ENCODE results near the gene CD63.
A peak's percentile ranks its signal among the peaks of the same experiment; 100 is the strongest.

CD63 gene

DNA sequence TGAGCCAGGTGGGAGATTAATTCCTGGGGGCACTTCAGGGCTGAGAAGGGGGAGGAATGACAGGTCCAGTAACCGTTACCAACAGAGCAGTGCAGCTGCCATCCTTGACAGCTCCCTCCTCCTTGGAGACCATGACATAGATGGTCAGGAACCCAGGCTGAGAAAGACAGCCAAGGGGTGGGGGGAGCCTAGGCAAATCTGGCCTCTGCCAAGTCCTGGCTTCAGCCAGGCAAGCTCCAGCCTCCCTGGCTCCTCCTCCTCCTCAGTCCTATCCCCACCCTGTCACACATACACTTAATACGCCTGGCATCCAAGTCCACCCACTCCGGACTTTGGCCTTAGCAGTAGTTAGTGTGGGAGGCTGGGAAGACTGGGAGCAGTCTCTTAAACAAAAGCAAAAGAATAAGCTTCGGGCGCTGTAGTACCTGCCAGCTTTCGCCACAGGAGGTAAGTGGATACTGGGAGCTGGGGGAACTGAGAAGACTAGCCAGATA is 8.7 kb downstream of the CD63 start, which contains the start of gene RDH5:
TSS of gene RDH5 (plus strand) at position 323 of the 494 bp plus-strand sequence. CDS start 792 bp downstream, outside the sequence.
- no peak for DNase-seq

GRCh38 chr12:55719371-55719770 is 9.4 kb downstream of the CD63 start:
- no peak for DNase-seq

GRCh38 chr12:55718624-55719275 is 10.1 kb downstream of the CD63 start:
- DNase-seq = no peak

GRCh38 chr12:55718015-55718414 is 10.8 kb downstream of the CD63 start:
- DNase-seq = no peak

DNA sequence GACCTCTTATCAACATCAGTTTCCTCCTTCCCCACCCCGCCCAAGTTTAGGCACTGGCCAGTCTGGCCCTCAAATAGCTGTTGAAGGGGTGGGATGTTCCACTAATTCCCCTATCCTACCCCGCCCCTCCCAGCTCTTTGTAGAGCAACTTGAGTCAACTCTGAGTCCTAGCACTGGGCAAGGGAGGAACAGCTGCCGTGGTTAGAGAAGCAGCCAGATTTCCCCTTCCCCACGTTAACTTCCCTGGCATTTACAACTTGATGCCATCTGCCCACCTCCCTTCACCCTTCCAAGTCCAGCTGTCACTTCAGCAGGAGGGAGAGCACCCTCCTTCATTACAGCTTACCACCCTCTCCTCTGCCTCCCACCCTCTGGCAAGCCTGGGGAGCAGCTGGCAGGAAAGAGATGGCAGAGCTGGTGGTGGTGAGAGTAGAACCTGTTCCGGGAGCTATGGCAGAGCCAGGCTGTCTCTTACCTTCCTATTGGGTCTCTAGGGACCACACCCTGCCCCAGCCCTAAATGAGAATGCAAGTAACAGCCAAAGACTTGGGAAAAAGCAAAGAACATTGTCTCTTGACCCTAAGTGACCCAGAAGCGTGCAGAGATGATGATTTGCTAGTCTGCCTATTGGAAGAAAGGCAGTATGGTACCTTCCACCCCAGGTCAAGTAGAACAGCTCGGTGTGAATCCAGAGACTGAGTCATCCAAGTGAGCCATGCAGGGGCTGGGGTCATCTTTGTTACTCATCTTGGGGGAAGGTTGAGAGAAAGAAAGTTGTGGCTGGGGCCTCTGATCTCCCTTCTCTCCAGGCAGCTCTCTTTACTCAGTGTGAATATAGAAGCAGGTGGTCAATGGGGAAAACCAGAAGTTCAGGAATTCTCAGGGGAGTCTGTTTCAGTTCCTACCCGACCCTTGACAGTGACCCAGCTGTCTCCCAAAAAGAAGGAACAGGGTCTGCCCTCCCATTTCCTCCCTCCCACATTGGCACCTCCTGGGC is 11.5 kb downstream of the CD63 start:
- peak; percentile 30 for DNase-seq

DNA sequence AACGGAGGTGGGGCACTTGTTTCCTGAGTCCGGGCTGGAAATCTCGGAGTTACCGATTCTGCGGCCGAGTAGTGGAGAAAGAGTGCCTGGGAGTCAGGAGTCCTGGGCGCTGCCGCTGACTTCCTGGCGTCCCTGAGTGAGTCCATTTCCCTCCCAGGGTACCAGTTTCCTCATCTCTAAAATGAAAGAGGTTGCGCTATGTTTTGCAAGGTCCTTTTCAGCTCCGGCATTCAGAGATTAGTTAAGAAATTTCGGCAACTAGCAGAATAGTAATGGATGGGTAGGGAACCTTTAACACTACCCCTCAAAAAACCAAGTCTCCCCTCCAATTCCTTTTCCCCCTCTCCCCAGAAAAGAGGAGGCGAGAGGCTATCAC is 12.2 kb downstream of the CD63 start:
- peak; percentile 68 for DNase-seq

GRCh38 chr12:55715833-55716581 is 12.8 kb downstream of the CD63 start, which contains the start of gene BLOC1S1:
Gene BLOC1S1 (plus strand): TSS chr12:55716046. CDS start chr12:55716052, 6 bp downstream.
- peak; percentile 81 for DNase-seq

DNA sequence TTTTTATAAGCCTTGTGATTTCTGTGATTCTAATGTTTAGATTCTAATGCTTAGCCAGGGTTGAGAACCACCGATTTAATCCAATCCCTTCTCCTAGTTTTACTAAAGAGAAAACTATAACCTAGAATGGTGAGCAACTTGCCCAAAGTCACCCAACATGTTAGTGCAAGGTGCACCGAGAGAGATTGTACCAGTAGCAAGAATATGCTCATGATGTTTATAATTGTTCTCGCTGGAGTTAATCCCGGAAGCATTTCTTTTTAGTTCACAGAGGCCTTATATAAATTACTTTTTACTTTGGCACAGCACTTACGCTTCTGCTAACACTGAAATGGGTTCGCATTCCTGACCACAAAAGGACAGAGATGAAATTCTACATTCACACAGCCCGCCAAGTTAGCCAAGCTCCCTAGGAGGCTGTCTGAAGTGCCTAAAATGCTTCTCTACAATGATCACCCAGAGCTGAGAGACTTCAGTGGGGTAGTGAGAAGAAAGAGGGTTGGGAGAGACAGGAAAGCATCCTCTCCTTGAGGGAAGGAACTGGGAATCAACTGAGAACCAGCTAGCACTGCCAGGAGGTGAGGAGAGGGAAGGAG is 13.5 kb downstream of the CD63 start:
- DNase-seq = no peak

DNA sequence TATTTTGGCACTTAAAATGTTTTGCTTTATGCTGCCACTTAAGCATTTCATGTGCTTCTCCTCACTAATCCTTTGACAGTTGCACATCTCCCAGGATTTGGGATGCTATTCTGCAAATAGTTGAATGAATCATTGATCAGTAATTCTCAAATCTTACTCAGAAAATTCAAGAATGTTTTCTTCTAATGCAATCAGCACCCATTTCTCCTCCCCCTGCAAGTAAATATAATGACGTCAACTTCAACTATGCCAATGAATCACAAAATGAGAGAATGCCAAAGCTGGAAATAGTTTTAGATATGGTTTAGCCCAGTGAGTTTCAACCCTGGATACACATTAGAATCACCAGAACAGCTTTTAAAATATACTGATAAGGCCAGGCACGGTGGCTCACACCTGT is 15.1 kb downstream of the CD63 start:
- DNase-seq = no peak

GRCh38 chr12:55712700-55713415 is 16.0 kb downstream of the CD63 start:
- no peak for DNase-seq

DNA sequence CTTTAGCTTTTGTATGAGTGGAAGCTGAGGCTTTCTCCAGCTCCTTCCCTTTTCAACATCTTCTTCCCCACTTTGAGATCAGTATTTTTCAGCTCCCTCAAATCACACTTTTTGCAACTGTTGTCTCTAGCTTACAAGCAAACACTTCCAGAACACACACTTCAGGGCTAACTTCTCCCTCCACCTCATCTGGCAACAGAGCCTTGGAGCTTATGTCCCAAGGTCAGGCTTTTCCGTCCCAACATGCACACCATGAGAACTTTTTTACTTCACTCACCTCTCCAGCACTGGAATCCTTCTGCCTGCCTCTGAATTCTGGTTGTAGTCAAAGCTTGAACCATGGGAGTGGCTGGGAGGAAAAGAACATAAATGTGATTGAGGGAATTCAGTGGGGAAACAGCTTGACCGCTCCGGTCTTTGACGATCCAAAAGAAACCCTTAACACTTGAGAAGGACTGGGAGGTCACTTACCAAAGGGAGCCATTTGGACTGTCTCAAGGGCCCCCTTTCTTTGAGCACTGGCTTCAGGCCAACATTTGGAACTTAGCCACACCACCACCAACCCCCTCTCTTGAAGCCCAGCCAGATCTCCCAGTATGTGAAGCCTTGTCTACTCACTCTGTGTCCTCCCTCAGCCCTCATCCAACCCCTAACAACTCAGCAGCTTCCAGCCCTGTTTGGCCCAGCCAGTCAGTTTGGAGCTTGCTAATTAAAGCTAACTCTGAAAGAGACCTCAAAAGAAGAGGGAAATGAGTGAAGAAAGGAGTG is 16.8 kb downstream of the CD63 start:
- no peak for DNase-seq

DNA sequence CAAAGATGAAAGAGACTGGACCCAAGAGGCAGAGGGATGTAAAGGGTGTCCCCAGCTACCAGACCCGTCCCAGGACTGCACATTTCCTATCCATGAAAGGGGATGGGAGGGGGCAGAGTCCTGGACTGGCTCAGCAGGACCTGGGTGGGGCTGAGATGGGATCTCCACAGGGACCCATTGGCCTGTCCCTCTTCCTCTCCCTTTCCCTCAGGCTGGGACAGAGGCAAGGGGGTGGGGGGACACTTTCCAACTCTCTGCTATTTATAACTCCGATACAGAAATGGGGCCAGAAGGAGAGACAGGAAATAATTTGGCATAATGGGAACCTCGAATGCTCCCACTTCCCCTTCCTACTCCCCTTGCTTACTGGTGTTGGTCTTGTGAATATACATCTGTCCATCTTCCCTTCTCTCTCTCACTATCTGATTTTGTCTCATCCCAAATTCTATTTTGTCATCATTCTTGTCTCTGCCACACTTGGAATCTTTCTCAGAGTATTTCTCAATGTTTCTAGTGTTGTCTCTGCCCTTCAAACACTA is 20.0 kb downstream of the CD63 start:
- DNase-seq = peak; percentile 27

DNA sequence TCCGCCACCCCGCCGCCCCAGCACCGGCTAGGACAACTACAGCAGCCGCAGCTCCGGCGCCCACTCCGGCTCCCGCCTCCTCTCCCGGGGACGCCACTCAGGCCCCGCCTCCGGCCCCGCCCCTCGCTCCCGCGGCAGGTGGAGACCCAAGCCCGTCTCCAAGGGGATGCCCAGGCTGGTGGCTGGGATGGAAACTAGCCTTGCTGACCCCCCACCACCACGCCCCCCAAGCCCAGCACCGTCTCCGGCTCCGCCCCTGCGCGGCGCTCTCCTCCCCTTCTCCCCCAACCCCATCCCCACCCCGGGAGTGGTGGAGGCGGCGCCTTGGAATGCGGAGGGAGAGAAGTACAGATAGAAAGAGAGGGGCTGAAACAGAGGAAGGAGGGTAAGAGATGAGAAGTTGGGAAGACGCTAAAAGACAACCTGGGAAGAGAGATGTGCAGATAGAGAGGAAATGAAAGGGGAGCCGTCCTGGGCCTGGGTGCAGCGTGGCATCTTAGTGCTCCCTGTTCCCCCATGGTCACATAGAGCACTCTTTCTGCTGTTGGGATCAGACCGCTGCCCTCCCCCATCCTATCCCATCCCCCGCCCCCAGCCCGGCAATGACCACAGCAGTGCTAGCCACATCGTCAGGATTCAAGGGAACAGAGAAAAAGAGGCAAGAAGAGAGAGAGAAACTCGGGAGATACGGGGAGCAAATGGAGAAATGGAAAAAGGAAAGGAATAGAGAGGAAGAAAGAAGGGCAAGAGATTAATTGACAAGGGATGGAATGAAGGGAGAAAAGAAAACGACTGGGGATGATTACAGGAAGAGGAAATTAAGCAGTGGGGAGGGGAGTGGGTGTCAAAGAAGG is 20.7 kb downstream of the CD63 start, which contains the start of gene ITGA7:
TSS of gene ITGA7 (minus strand) at position 64 of the 854 bp plus-strand sequence. CDS start 222 bp downstream, outside the sequence.
- no peak for DNase-seq

DNA sequence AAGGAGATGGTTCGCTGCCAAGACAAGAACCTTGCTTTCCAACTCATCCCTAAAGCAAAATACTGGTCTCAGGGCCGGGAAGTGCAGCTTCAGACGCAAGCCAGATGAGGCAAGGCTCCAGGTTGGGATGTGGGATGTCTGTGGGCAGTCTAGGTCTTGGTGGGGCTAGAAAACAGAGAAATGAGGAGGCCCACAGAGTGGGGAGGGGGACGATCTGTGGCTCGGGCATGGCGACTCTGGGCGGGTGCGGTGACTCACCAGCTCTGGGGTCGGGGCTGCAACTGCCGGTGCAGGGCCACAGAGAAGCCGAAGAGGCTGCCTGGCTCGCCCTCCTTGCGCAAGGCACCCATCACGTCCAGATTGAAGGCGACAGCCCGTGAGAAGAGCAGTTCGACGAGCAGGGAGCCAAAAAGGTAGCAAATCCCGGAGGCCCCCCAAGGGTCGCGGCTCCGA is 21.6 kb downstream of the CD63 start:
- no peak for DNase-seq

DNA sequence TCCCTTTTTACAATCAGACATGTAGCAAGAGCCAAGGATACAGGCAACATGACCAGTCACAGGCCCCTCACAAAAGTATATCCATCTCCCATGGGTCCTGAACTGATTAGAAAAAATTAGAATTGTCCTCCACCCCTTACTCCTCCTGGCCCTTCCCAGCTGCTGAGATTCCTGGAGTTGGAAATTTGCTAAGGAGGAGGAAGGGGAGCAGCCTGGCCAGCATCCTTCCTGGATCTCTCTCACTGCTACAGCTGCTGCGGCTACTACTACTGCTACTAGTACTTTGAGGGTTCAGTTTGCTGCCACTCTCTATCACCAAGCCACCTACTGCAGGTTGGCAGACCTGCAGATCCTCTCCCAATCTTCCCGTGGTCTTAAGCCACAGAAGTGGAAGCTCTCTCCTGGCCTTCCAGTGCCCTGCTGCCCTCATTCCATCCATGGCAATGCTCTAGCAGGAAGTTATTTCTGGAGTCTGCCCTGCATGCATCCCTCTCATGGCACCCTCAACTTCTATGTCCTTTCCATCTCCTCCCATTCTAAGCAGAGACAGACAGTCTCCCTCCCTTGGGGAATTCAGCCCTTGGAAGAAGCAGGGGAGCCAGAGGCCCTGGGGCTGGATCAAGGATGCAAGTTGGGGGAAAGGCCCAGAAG is 22.1 kb downstream of the CD63 start:
- no peak for DNase-seq

DNA sequence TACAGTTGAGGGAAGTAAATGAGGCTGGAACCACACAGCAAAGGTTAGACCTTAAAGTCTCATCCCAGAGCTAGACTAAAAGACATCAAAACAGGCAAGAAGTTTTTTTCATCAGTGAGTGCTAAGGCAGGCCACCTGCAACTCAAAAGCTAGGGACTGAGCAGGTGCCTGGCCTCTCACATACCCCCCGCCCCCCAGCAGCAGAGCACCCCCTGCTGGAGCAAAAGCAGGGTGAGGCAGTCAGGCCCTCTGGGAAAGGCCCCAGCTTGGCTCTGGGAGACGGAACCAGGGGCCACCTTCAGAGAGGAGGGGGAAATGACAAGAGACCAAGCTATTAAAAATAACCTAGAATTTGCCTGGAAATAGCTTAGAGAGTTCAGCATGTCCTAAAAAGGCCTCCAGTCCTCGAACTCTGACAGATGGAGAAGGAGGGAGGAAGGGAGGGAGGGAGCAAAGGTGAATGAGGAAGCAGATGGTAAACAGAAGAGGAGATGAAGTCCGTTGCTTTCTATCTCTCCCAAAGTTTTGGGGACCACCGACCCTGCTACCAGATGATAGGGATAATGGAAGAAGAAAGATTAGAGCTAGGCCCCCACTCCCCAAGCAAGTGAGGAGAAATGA is 22.9 kb downstream of the CD63 start:
- no peak for DNase-seq

DNA sequence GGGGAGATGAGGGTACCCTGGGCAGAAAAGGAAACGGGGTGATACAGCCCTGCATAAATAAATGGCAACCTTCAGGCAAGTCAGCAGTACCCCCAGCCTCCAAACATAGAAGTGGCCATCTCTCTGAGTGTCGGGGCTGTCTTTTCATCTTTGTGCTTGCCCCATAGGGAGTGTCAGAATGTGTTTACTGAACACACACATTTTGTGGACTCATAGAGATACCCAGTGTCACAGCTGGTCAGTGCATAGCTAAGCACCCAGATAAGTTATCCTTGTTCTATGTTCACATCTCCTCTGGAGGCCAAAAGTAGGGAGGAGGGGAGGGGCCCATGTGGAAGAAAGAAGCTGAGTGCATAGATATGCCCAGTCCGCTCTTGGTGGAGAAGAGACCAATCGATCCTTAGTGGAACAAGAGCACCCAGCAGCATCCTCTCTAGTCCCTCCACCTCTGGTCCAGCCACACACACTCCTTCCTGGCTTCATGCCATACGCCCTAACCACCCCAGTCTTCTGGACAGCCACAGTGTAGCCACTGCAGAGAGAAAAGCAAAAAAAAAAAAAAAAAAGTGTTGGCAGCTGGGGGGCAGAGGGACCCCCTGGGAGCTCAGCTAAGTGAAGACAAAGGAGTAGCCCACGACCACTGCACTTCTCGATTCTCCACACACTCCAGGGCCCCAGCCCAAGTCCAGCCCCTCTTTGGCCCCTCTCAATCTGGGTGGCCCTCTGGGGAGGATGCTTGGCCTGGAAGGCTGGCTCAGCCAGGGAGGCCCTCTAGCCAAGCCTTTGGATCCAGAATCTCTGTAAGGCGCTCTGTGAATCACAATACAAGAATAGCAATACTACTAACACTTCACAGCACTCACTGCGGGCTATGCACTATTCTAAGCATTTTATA is 23.7 kb downstream of the CD63 start:
- no peak for DNase-seq

Data from inflammatory macrophage treated with lipopolysaccharide for 4 hours (primary cell).